GM12878 (cell line): ENCODE results near the gene CST1.
"Not testable (repeated sequence)": the region's sequence is repeated elsewhere in the genome, so short reads cannot be mapped to it uniquely, and the experiment has no call there.

ENCODE experiments used
- CEBPB ChIP-seq, 2 experiments: fragments of 150-350 bp in 1 of 2; IDR thresholded peaks; 2 replicates each; pipeline ENCODE4 v1.6.1; 2012 to 2014; ENCODE audit warnings: low read depth in 2 of 2, low read length in 2 of 2, borderline replicate concordance in 1 of 2, inconsistent platforms in 1 of 2
- CTCF ChIP-seq, 3 experiments: IDR thresholded peaks in 2 of 3; conservative IDR thresholded peaks in 1 of 3; 2 replicates each; pipeline ENCODE4 v1.5.1; 2011; ENCODE audit warnings: low read depth in 3 of 3, low read length in 3 of 3, mild to moderate bottlenecking in 3 of 3, control low read depth in 2 of 3, moderate library complexity in 2 of 3, inconsistent platforms in 1 of 3, mixed read lengths in 1 of 3; ENCODE audit not compliant: control insufficient read depth in 2 of 3, insufficient read depth in 1 of 3; ENCODE audit errors: extremely low read depth in 1 of 3
- MAX ChIP-seq: IDR thresholded peaks from 2 replicates; pipeline ENCODE4 v1.6.1; 2012; ENCODE audit warnings: low read depth, low read length, improper control_type of control experiment
- MYC ChIP-seq: IDR thresholded peaks from 2 replicates; pipeline ENCODE4 v1.6.1; 2011; ENCODE audit warnings: mild to moderate bottlenecking, low read length, moderate library complexity, inconsistent platforms; ENCODE audit not compliant: insufficient read depth, insufficient replicate concordance, insufficient read length, severe bottlenecking
- NRF1 ChIP-seq: conservative IDR thresholded peaks from 2 replicates; pipeline ENCODE4 v1.6.1; 2011; ENCODE audit warnings: mild to moderate bottlenecking, low read depth, low read length, improper control_type of control experiment
- POLR2A ChIP-seq: IDR thresholded peaks from 2 replicates; pipeline ENCODE4 v1.6.1; 2011; ENCODE audit warnings: low read depth, mild to moderate bottlenecking, low read length
- POLR2AphosphoS5 ChIP-seq: IDR thresholded peaks from 2 replicates; pipeline ENCODE4 v1.6.1; 2011; ENCODE audit warnings: mild to moderate bottlenecking, low read length, inconsistent platforms
- RAD21 ChIP-seq: IDR thresholded peaks from 2 replicates; pipeline ENCODE4 v1.6.1; 2011; ENCODE audit warnings: mild to moderate bottlenecking, low read depth, low read length, moderate library complexity; ENCODE audit not compliant: insufficient read depth
- RAD51 ChIP-seq: fragments of 450-650 bp; IDR thresholded peaks from 2 replicates; pipeline ENCODE4 v1.6.1; 2016; ENCODE audit warnings: moderate library complexity, mild to moderate bottlenecking, inconsistent platforms
- SMC3 ChIP-seq: IDR thresholded peaks from 2 replicates; pipeline ENCODE4 v1.6.1; 2011; ENCODE audit warnings: low read length, improper control_type of control experiment, borderline replicate concordance
- SRF ChIP-seq, 2 experiments: IDR thresholded peaks; 2 replicates each; pipeline ENCODE4 v1.6.1; 2011; ENCODE audit warnings: low read depth in 2 of 2, low read length in 2 of 2, mild to moderate bottlenecking in 1 of 2, moderate library complexity in 1 of 2
- ZNF217 ChIP-seq: fragments of 450-650 bp; IDR thresholded peaks from 2 replicates; pipeline ENCODE4 v1.6.1; 2017; ENCODE audit warnings: antibody characterized with exemption, mild to moderate bottlenecking
- ZZZ3 ChIP-seq: IDR thresholded peaks from 2 replicates; pipeline ENCODE4 v1.6.1; 2011; ENCODE audit warnings: low read depth; ENCODE audit not compliant: control insufficient read depth, insufficient read length

GRCh38 chr20:23735391-23735790 is 15.3 kb downstream of the CST1 start:
- not testable (repeated sequence) for TF ChIP-seq RAD21; RAD51; CEBPB (IDR thresholded peaks at IDR 0.05; ENCODE audit: borderline replicate concordance in 1 of 2, low read depth in 2 of 2, low read length in 2 of 2); CTCF (IDR thresholded peaks at IDR 0.05 in 2 of 3, conservative IDR thresholded peaks at IDR 0.05 in 1 of 3; ENCODE audit: control insufficient read depth in 2 of 3, extremely low read depth in 1 of 3, insufficient read depth in 1 of 3, low read depth in 3 of 3, low read length in 3 of 3); MYC; POLR2A; MAX; ZNF217; SMC3; ZZZ3; SRF (IDR thresholded peaks at IDR 0.05; ENCODE audit: low read depth in 2 of 2, low read length in 2 of 2); NRF1; POLR2AphosphoS5
